NCI-H187 (cell line): Measurements from ENCODE around the gene KRT4.
"Not testable (repeated sequence)": the region's sequence is repeated elsewhere in the genome, so short reads cannot be mapped to it uniquely, and the experiment has no call there.

Experiments
- DNase-seq, 2 experiments: peaks; one replicate each; lab custom pipeline; 2025; lab: John Stamatoyannopoulos, UW

Gene KRT4

GRCh38 chr12:52807544-52808470, 6.1 kb downstream of the KRT4 start:
- no peak for DNase-seq

- DNase-seq, result no peak
Measured at GRCh38 chr12:52806821-52807543, 6.9 kb downstream of the KRT4 start.

GRCh38 chr12:52806169-52806811, 7.6 kb downstream of the KRT4 start:
- DNase-seq, result no peak

- no peak for DNase-seq
Measured at GRCh38 chr12:52805739-52806138, 8.2 kb downstream of the KRT4 start.

- DNase-seq, result no peak
Measured at GRCh38 chr12:52805000-52805399, 8.9 kb downstream of the KRT4 start.

- DNase-seq, result no peak
Measured at GRCh38 chr12:52802442-52802841, 11.5 kb downstream of the KRT4 start.

GRCh38 chr12:52801773-52802172, 12.1 kb downstream of the KRT4 start:
- DNase-seq, result no peak

GRCh38 chr12:52800259-52800917, 13.5 kb downstream of the KRT4 start:
- DNase-seq, result no peak

- DNase-seq, result no peak
Measured at GRCh38 chr12:52799505-52800211, 14.3 kb downstream of the KRT4 start.

- DNase-seq, result no peak
Measured at GRCh38 chr12:52798671-52799504, 15.0 kb downstream of the KRT4 start.

GRCh38 chr12:52798003-52798670, 15.8 kb downstream of the KRT4 start:
- DNase-seq, result no peak

GRCh38 chr12:52797529-52797894, 16.4 kb downstream of the KRT4 start:
- no peak for DNase-seq

GRCh38 chr12:52796839-52797528, 16.9 kb downstream of the KRT4 start:
- no peak for DNase-seq

GRCh38 chr12:52796429-52796794, 17.5 kb downstream of the KRT4 start:
- no peak for DNase-seq

- no peak for DNase-seq
Measured at GRCh38 chr12:52795694-52796428, 18.1 kb downstream of the KRT4 start, which contains the start of gene KRT3. KRT3 (minus strand) TSS chr12:52796117; CDS start chr12:52796042, 75 bp downstream.

GRCh38 chr12:52795332-52795674, 18.6 kb downstream of the KRT4 start:
- not testable (repeated sequence) for DNase-seq

GRCh38 chr12:52794479-52795331, 19.2 kb downstream of the KRT4 start:
- no peak for DNase-seq
